IMR-90 (cell line): ENCODE results near the gene GATA6. TPM values are rescaled to one million over a fixed set of nuclear protein-coding genes. Genes with fewer than 3 reads are reported as not detected.

ENCODE experiments used
- ATAC-seq: fragments of 200-7000 bp; cut with Tn5 transposase; 2 replicates; pipeline ENCODE4 v1.9.1; 2020; ENCODE audit warnings: low read depth, mild to moderate bottlenecking, moderate library complexity
- BruUV-seq: library from RNA; stranded (reverse); fragments of 400-500 nt; replicated peaks from 2 replicates; lab custom pipeline; 2021; lab: Mats Ljungman, UMichigan
- CTCF ChIA-PET: fragments of 300-600 bp; formaldehyde crosslinking; extraction: SDS; loops from one replicate; lab custom pipeline; 2021; ENCODE audit warnings: antibody characterized with exemption; lab: Yijun Ruan, JAX
- POLR2A ChIA-PET: fragments of 300-600 bp; sonication (Branson Sonifier 250); formaldehyde crosslinking; loops from one replicate; lab custom pipeline; 2022; ENCODE audit warnings: antibody characterized with exemption; ENCODE audit not compliant: unreplicated experiment; lab: Charles Lee
- DNase-seq: peaks from one replicate; pipeline ENCODE4 v3.0.0; 2013
- H2AFZ ChIP-seq: replicated peaks from 2 replicates; pipeline ENCODE3; 2013; ENCODE audit warnings: low read length, mild to moderate bottlenecking; ENCODE audit not compliant: poor library complexity
- H2AK5ac ChIP-seq: 2 replicates; pipeline ENCODE4 v1.6.1; 2013; ENCODE audit warnings: low read depth, low read length, inconsistent platforms
- H2AK9ac ChIP-seq: replicated peaks from 2 replicates; pipeline ENCODE3; 2013; ENCODE audit warnings: mild to moderate bottlenecking, low read depth, low read length, moderate library complexity; ENCODE audit not compliant: poor library complexity
- H2BK120ac ChIP-seq: 2 replicates; pipeline ENCODE4 v1.6.1; 2013; ENCODE audit warnings: low read depth, low read length, inconsistent platforms
- H2BK15ac ChIP-seq: 3 replicates; pipeline ENCODE4 v1.6.1; 2013; ENCODE audit warnings: low read depth, low read length, inconsistent platforms
- H2BK20ac ChIP-seq: 2 replicates; pipeline ENCODE4 v1.6.1; 2013; ENCODE audit warnings: low read depth, mild to moderate bottlenecking, inconsistent platforms, low read length, moderate library complexity
- H2BK5ac ChIP-seq: 2 replicates; pipeline ENCODE4 v1.6.1; 2013; ENCODE audit warnings: mild to moderate bottlenecking, low read depth, low read length, inconsistent platforms; ENCODE audit not compliant: poor library complexity, severe bottlenecking
- H3K14ac ChIP-seq: replicated peaks from 2 replicates; pipeline ENCODE4 v1.6.1; 2013; ENCODE audit warnings: low read depth, low read length, inconsistent platforms
- H3K18ac ChIP-seq: 2 replicates; pipeline ENCODE4 v1.6.1; 2013; ENCODE audit warnings: low read depth, low read length, control low read depth
- H3K23ac ChIP-seq: 2 replicates; pipeline ENCODE4 v1.6.1; 2013; ENCODE audit warnings: low read depth, low read length, inconsistent platforms
- H3K27ac ChIP-seq: 2 replicates; pipeline ENCODE4 v1.5.1; 2013; ENCODE audit warnings: mild to moderate bottlenecking, control low read depth, low read length; ENCODE audit not compliant: insufficient read depth
- H3K27me3 ChIP-seq: 2 replicates; pipeline ENCODE4 v1.6.1; 2013; ENCODE audit warnings: low read length; ENCODE audit not compliant: control insufficient read depth, insufficient read depth
- H3K36me3 ChIP-seq: 2 replicates; pipeline ENCODE4 v1.6.1; 2013; ENCODE audit warnings: low read length, mixed read lengths; ENCODE audit not compliant: control insufficient read depth, insufficient read depth
- H3K4ac ChIP-seq: 2 replicates; pipeline ENCODE4 v1.6.1; 2013; ENCODE audit warnings: low read depth, low read length, inconsistent platforms
- H3K4me1 ChIP-seq: 2 replicates; pipeline ENCODE4 v1.6.1; 2013; ENCODE audit warnings: low read length, mixed read lengths; ENCODE audit not compliant: control insufficient read depth, insufficient read depth
- H3K4me2 ChIP-seq: 2 replicates; pipeline ENCODE4 v1.6.1; 2013; ENCODE audit warnings: low read depth, mild to moderate bottlenecking, control low read depth, low read length, moderate library complexity
- H3K4me3 ChIP-seq: 2 replicates; pipeline ENCODE4 v1.5.1; 2013; ENCODE audit warnings: low read depth, mild to moderate bottlenecking, control low read depth, low read length, moderate library complexity; ENCODE audit not compliant: insufficient read depth
- H3K56ac ChIP-seq: 2 replicates; pipeline ENCODE4 v1.6.1; 2013; ENCODE audit warnings: low read length, inconsistent platforms; ENCODE audit not compliant: insufficient read depth; ENCODE audit errors: extremely low read depth
- H3K79me1 ChIP-seq, 2 experiments: 2 replicates each; pipeline ENCODE4 v1.6.1; 2013; ENCODE audit warnings: low read length in 2 of 2, inconsistent platforms in 1 of 2, low read depth in 1 of 2
- H3K9ac ChIP-seq: 2 replicates; pipeline ENCODE4 v1.6.1; 2013; ENCODE audit warnings: low read depth, low read length, control low read depth
- H3K9me1 ChIP-seq: 2 replicates; pipeline ENCODE4 v1.6.1; 2013; ENCODE audit warnings: low read length, inconsistent platforms; ENCODE audit not compliant: insufficient read depth
- H3K9me3 ChIP-seq: 2 replicates; pipeline ENCODE4 v1.6.1; 2013; ENCODE audit warnings: low read length; ENCODE audit not compliant: control insufficient read depth, insufficient read depth
- H4K20me1 ChIP-seq: 2 replicates; pipeline ENCODE4 v1.6.1; 2013; ENCODE audit warnings: low read length, inconsistent platforms; ENCODE audit not compliant: insufficient read depth
- H4K5ac ChIP-seq: 2 replicates; pipeline ENCODE4 v1.6.1; 2013; ENCODE audit warnings: mild to moderate bottlenecking, low read depth, low read length, control low read depth
- H4K8ac ChIP-seq, 2 experiments: 2 replicates each; pipeline ENCODE4 v1.6.1; 2013; ENCODE audit warnings: low read depth in 2 of 2, low read length in 2 of 2, control low read depth in 1 of 2, inconsistent platforms in 1 of 2
- H4K91ac ChIP-seq: 2 replicates; pipeline ENCODE4 v1.6.1; 2013; ENCODE audit warnings: low read depth, low read length, inconsistent platforms; ENCODE audit not compliant: insufficient read depth
- FOS ChIP-seq: fragments of 150-350 bp; IDR thresholded peaks from 2 replicates; pipeline ENCODE4 v1.6.1; 2016; ENCODE audit warnings: low read depth, low read length
- MAZ ChIP-seq: IDR thresholded peaks from 2 replicates; pipeline ENCODE4 v1.6.1; 2012; ENCODE audit warnings: low read depth, mild to moderate bottlenecking, low read length, improper control_type of control experiment, moderate library complexity, borderline replicate concordance
- NFE2L2 ChIP-seq: fragments of 150-350 bp; IDR thresholded peaks from 2 replicates; pipeline ENCODE4 v1.6.1; 2016; ENCODE audit warnings: low read depth, mild to moderate bottlenecking, low read length
- POLR2A ChIP-seq: IDR thresholded peaks from 2 replicates; pipeline ENCODE4 v1.6.1; 2012; ENCODE audit warnings: mild to moderate bottlenecking, low read depth, low read length
- RCOR1 ChIP-seq: IDR thresholded peaks from 2 replicates; pipeline ENCODE4 v1.6.1; 2012; ENCODE audit warnings: mild to moderate bottlenecking, low read length, improper control_type of control experiment; ENCODE audit not compliant: insufficient replicate concordance
- SMC3 ChIP-seq: fragments of 150-350 bp; IDR thresholded peaks from 2 replicates; pipeline ENCODE4 v1.6.1; 2016; ENCODE audit warnings: low read depth, mild to moderate bottlenecking, antibody characterized with exemption, low read length, moderate library complexity
- WGBS, 2 experiments: methylation state at CpG; one replicate each; pipeline versions ENCODE4 v1.1.5 to v1.1.7; 2013; ENCODE audit warnings: missing lambda C conversion rate in 2 of 2; ENCODE audit not compliant: insufficient read length in 1 of 2; ENCODE audit errors: extremely low coverage in 2 of 2; 5-methylcytosine and 5-hydroxymethylcytosine counted together
- dilution Hi-C: fragments of 300-500 bp; cut with HindIII; formaldehyde crosslinking; loops from one replicate; pipeline ENCODE4 v1.14.3; 2018; ENCODE audit warnings: low sequenced_read_pairs; ENCODE audit not compliant: unreplicated experiment
- in situ Hi-C: fragments of 300-500 bp; cut with MboI; formaldehyde crosslinking; loops from 3 replicates; pipeline ENCODE4 v1.14.3; 2019; ENCODE audit warnings: low sequenced_read_pairs, inconsistent platforms, mixed read lengths
- intact Hi-C: fragments of 100-400 bp; cut with micrococcal nuclease; formaldehyde crosslinking; loops from 2 replicates; pipeline ENCODE4 v1.10.0; 2022
- polyA plus RNA-seq, 3 experiments: library from polyadenylated mRNA; depleted of rRNA; stranded (reverse); fragments of >200 nt; gene quantifications; 2 replicates each; pipeline ENCODE4 v1.2.3, GENCODE V29; 2012; ENCODE audit warnings: low replicate concordance in 1 of 3
- total RNA-seq: library from RNA; depleted of rRNA; stranded (reverse); fragments of >200 nt; gene quantifications from 2 replicates; pipeline ENCODE4 v1.2.3, GENCODE V29; 2012
- TF ChIP-seq, protein P1 (sequence below): conservative IDR thresholded peaks from 2 replicates; pipeline ENCODE4 v1.5.1; 2012; ENCODE audit warnings: mild to moderate bottlenecking, low read depth, low read length, improper control_type of control experiment
- TF ChIP-seq, protein P2 (sequence below): fragments of 150-350 bp; IDR thresholded peaks from 2 replicates; pipeline ENCODE4 v1.6.1; 2017; ENCODE audit warnings: mild to moderate bottlenecking, antibody characterized with exemption, low read length, low read depth

Gene GATA6
- total and polyA plus RNA-seq, 2 of the 4 experiments (the other 2 are of a cell fraction): 2.5 to 4.0 TPM

GRCh38 chr18:22218835-22219234, 49.4 kb downstream of the GATA6 start:
- Histone ChIP-seq H2BK5ac (no peak overlapping the region), H2AK5ac (no peak overlapping the region), H4K8ac (no peak overlapping the region), H3K18ac (no peak overlapping the region), H3K4ac (no peak overlapping the region), H3K79me1 (no peaks in the 10 kb centered on the region), H3K56ac (no peak overlapping the region), H3K4me3 (no peak overlapping the region), H2BK15ac (no peak overlapping the region), H3K23ac (no peak overlapping the region), H3K9ac (no peak overlapping the region), H2AK9ac (no peak overlapping the region), H4K91ac (no peak overlapping the region), H4K5ac (no peak overlapping the region), H3K27ac (no peak overlapping the region), H3K9me1 (no peaks in the 10 kb centered on the region; the same call in 1 of the 2 replicates), H3K36me3 (no peaks in the 10 kb centered on the region), H3K9me3 (no peaks in the 10 kb centered on the region), H4K20me1 (no peaks in the 10 kb centered on the region), H3K14ac (no peak overlapping the region), H3K4me2 (no peak overlapping the region), H2BK120ac (no peak overlapping the region), H2BK20ac (no peak overlapping the region), H3K27me3 (0 out of 2 replicates have a peak, but pooled peaks cover 2% of the 10 kb centered on the region), H2AFZ (no peak overlapping the region), H3K4me1 (no peaks in the 10 kb centered on the region; the same call in 1 of the 2 replicates)
- no CpG with 5 or more reads among the region's 5 CpGs for WGBS, 2 experiments
- TF ChIP-seq POLR2A (no peak), NFE2L2 (no peak), FOS (no peak), RCOR1 (no peak), MAZ (no peak), SMC3 (no peak)
- TF ChIP-seq, protein P1, sequence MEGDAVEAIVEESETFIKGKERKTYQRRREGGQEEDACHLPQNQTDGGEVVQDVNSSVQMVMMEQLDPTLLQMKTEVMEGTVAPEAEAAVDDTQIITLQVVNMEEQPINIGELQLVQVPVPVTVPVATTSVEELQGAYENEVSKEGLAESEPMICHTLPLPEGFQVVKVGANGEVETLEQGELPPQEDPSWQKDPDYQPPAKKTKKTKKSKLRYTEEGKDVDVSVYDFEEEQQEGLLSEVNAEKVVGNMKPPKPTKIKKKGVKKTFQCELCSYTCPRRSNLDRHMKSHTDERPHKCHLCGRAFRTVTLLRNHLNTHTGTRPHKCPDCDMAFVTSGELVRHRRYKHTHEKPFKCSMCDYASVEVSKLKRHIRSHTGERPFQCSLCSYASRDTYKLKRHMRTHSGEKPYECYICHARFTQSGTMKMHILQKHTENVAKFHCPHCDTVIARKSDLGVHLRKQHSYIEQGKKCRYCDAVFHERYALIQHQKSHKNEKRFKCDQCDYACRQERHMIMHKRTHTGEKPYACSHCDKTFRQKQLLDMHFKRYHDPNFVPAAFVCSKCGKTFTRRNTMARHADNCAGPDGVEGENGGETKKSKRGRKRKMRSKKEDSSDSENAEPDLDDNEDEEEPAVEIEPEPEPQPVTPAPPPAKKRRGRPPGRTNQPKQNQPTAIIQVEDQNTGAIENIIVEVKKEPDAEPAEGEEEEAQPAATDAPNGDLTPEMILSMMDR: no peak
- TF ChIP-seq, protein P2, sequence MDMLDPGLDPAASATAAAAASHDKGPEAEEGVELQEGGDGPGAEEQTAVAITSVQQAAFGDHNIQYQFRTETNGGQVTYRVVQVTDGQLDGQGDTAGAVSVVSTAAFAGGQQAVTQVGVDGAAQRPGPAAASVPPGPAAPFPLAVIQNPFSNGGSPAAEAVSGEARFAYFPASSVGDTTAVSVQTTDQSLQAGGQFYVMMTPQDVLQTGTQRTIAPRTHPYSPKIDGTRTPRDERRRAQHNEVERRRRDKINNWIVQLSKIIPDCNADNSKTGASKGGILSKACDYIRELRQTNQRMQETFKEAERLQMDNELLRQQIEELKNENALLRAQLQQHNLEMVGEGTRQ: no peak
- ATAC-seq (no peak), DNase-seq (no peak)
- intact Hi-C loops (no loop called here), dilution Hi-C loops (no loop called here), in situ Hi-C loops (no loop called here)
- no TSS peak for BruUV-seq
- CTCF ChIA-PET: no interaction called here
- POLR2A ChIA-PET: no interaction called here
